OCI-LY3 (cell line): Measurements from ENCODE around the gene PALLD.

ENCODE experiments used
- EZH2phosphoT487 ChIP-seq: fragments of 200-600 bp; shearing (Covaris generic); IDR thresholded peaks from 2 replicates; pipeline ENCODE4 v1.6.1; 2018; ENCODE audit warnings: antibody characterized with exemption, mixed run types, low read depth
- TF ChIP-seq, protein P1 (sequence below): fragments of 200-600, 300-600 bp; sonication (generic); IDR thresholded peaks from 2 replicates; pipeline ENCODE4 v1.5.1; 2014; ENCODE audit warnings: antibody characterized with exemption, low read length, low read depth

GRCh38 chr4:168891688-168892087 is 394.8 kb downstream of the PALLD start:
- no peak for TF ChIP-seq EZH2phosphoT487
- TF ChIP-seq, protein P1, sequence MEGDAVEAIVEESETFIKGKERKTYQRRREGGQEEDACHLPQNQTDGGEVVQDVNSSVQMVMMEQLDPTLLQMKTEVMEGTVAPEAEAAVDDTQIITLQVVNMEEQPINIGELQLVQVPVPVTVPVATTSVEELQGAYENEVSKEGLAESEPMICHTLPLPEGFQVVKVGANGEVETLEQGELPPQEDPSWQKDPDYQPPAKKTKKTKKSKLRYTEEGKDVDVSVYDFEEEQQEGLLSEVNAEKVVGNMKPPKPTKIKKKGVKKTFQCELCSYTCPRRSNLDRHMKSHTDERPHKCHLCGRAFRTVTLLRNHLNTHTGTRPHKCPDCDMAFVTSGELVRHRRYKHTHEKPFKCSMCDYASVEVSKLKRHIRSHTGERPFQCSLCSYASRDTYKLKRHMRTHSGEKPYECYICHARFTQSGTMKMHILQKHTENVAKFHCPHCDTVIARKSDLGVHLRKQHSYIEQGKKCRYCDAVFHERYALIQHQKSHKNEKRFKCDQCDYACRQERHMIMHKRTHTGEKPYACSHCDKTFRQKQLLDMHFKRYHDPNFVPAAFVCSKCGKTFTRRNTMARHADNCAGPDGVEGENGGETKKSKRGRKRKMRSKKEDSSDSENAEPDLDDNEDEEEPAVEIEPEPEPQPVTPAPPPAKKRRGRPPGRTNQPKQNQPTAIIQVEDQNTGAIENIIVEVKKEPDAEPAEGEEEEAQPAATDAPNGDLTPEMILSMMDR: no peak
